Large intestine (tissue), 3 donors: ENCODE results near the gene CALCB. TPM values are rescaled to one million over a fixed set of nuclear protein-coding genes. Genes with fewer than 3 reads are reported as not detected.
A peak's percentile ranks its signal among the peaks of the same experiment; 100 is the strongest.

Experiments
- DNase-seq, 2 donors: peaks; one replicate each; pipeline versions ENCODE4 v3.0.0 to v3.0.0-alpha.2; 2013
- H3K27ac ChIP-seq: one replicate; pipeline ENCODE4 v1.5.1; 2013; ENCODE audit warnings: low read length
- H3K27me3 ChIP-seq: 2 replicates; pipeline ENCODE4 v1.6.1; 2013; ENCODE audit warnings: low read length; ENCODE audit not compliant: control insufficient read depth, insufficient read depth
- H3K36me3 ChIP-seq: 2 replicates; pipeline ENCODE4 v1.6.1; 2013; ENCODE audit warnings: low read length; ENCODE audit not compliant: control insufficient read depth, insufficient read depth
- H3K4me1 ChIP-seq: one replicate; pipeline ENCODE4 v1.6.1; 2013; ENCODE audit warnings: low read length; ENCODE audit not compliant: control insufficient read depth, insufficient read depth
- H3K4me3 ChIP-seq: one replicate; pipeline ENCODE4 v1.5.1; 2013; ENCODE audit warnings: low read length
- H3K9me3 ChIP-seq: one replicate; pipeline ENCODE4 v1.6.1; 2013; ENCODE audit warnings: mild to moderate bottlenecking, low read depth, low read length, moderate library complexity; ENCODE audit not compliant: control insufficient read depth
- WGBS: methylation state at CpG from one replicate; pipeline ENCODE4 v1.1.5; 2013; ENCODE audit warnings: low lambda C conversion rate; ENCODE audit not compliant: insufficient coverage; 5-methylcytosine and 5-hydroxymethylcytosine counted together
- polyA plus RNA-seq: library from polyadenylated mRNA; unstranded; fragments of 120-200 nt; gene quantifications from one replicate; pipeline ENCODE4 v1.2.1, GENCODE V29; 2013

Gene CALCB
- polyA plus RNA-seq, 1 donor: 4.3 TPM

DNA sequence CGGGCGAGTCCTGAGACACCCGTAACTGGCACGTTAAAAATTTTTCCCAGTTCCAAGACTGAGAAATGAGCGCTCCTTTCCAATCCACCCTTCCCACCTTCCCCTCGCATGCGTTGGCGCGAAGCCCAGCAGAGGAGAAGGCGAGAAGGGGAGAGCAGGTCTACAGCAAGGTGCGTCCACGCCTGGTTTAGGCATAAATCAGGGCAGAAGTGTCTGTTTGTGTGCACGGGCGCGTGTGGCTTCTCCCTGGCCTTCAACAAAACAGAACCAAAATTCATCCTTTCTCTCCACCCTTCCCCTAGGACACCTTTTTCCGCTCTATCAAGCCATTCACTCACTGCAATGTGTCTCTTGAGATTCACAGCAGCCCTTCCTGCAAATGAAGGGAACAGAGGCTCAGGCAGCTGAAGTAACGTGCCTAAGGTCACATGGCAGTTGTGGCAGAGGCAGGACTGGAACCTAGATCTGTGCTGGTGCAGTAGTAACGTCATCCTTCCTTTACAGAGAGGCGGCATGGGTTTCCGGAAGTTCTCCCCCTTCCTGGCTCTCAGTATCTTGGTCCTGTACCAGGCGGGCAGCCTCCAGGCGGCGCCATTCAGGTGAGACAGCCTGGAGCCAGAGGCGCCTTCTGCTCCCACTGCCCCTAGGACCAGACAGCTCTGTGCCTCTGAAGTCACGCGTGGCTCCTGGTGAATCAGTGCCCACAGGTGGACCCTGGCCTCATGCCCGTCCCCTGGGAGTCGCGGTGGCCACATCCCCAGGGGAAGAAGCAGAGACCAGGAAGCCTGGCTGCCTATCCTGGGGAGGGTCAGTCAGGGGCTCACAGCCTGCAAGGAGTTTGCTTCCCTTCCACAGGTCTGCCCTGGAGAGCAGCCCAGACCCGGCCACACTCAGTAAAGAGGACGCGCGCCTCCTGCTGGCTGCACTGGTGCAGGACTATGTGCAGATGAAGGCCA is 1.1 kb downstream of the CALCB start:
- H3K4me1 ChIP-seq: peaks cover 19% of the 10 kb centered on the region
- H3K9me3 ChIP-seq: peaks cover 9% of the 10 kb centered on the region
- H3K27ac ChIP-seq: no peak overlapping the region
- H3K36me3 ChIP-seq: no peaks in the 10 kb centered on the region
- peak overlapping the region; percentile 16 for H3K4me3 ChIP-seq
- no CpG with 5 or more reads among the region's 33 CpGs for WGBS
- H3K27me3 ChIP-seq: peaks cover 55% of the 10 kb centered on the region
- peak; percentile 70 to 80 for DNase-seq

DNA sequence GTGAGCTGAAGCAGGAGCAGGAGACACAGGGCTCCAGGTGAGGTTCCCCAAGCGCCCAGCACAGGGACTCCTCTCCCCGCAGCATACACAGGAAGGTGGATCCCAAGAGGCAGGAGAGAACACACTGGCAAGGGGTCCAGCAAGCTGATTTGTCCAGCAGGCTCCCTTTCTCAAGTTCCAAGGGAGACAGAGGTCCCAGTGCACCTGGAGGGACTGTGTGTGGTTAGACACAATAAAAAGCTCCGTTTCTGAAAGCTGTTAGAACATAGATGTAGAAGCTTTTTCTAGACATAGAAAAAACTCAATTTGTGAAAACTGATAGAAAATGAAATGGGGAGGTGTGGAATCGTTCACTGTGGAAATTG is 1.8 kb downstream of the CALCB start:
- no peak overlapping the region for H3K27ac ChIP-seq
- peaks cover 55% of the 10 kb centered on the region for H3K27me3 ChIP-seq
- H3K9me3 ChIP-seq: peaks cover 9% of the 10 kb centered on the region
- DNase-seq: no peak
- no peaks in the 10 kb centered on the region for H3K36me3 ChIP-seq
- no peak overlapping the region for H3K4me3 ChIP-seq
- peaks cover 19% of the 10 kb centered on the region for H3K4me1 ChIP-seq
- 100% methylated on average over 1 of the region's 4 CpGs for WGBS

GRCh38 chr11:15091175-15091574 is 17.8 kb downstream of the CALCB start:
- no peak for DNase-seq
- no peak overlapping the region for H3K27ac ChIP-seq
- no peaks in the 10 kb centered on the region for H3K27me3 ChIP-seq
- no peaks in the 10 kb centered on the region for H3K9me3 ChIP-seq
- no peaks in the 10 kb centered on the region for H3K36me3 ChIP-seq
- H3K4me3 ChIP-seq: no peak overlapping the region
- no peaks in the 10 kb centered on the region for H3K4me1 ChIP-seq

- Histone ChIP-seq H3K36me3 (no peaks in the 10 kb centered on the region), H3K27me3 (no peaks in the 10 kb centered on the region), H3K4me1 (no peaks in the 10 kb centered on the region), H3K27ac (no peak overlapping the region), H3K4me3 (no peak overlapping the region), H3K9me3 (no peaks in the 10 kb centered on the region)
- no CpG with 5 or more reads among the region's 1 CpG for WGBS
- DNase-seq: no peak
Measured at GRCh38 chr11:15091625-15092024, 18.2 kb downstream of the CALCB start.

DNA sequence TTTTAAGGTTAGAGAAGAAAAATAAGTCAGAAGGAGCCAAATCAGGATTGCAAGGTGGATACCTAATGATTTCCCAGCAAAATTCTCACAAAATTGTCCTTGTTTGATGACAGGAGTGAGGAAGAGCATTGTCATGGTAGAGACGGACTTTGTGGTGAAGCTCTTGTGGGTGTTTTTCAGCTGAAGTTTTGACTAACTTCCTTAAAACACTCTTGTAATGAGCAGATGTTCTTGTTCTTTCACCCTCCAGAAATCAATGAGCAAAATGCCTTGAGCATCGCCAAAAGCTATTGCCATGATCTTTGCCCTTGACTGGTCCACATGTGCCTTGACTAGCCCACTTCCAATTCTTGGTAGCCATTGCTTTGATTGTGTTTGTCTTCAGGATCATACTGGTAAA is 20.0 kb downstream of the CALCB start:
- no peaks in the 10 kb centered on the region for H3K9me3 ChIP-seq
- H3K27ac ChIP-seq: no peak overlapping the region
- WGBS: 100% methylated on average over 1 of the region's 2 CpGs
- no peaks in the 10 kb centered on the region for H3K36me3 ChIP-seq
- no peak overlapping the region for H3K4me3 ChIP-seq
- no peaks in the 10 kb centered on the region for H3K27me3 ChIP-seq
- no peak for DNase-seq
- no peaks in the 10 kb centered on the region for H3K4me1 ChIP-seq

- no peak for DNase-seq
- no peaks in the 10 kb centered on the region for H3K4me1 ChIP-seq
- no peaks in the 10 kb centered on the region for H3K9me3 ChIP-seq
- no CpG with 5 or more reads among the region's 2 CpGs for WGBS
- H3K27me3 ChIP-seq: no peaks in the 10 kb centered on the region
- H3K36me3 ChIP-seq: no peaks in the 10 kb centered on the region
- no peak overlapping the region for H3K27ac ChIP-seq
- no peak overlapping the region for H3K4me3 ChIP-seq
Measured at GRCh38 chr11:15095736-15096228, 22.4 kb downstream of the CALCB start.

DNA sequence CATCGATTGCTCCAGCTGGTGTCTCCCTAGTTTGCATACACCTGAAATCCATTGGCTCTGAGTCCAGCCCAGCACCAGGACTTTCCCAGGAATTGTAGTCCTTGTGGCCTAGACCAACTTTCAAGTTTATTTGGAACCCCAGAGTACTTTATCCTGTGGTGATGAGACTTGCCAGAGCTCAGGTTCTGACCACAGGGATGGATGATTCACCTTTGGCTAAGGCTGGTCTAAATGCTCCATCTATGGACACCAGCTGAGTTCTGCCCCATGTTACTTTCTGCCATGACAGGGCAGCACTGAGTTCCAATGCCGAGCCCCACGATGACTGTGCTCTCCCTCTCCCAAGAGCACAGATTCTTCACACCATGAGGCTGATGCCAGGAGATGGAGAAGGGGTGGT is 24.0 kb downstream of the CALCB start:
- Histone ChIP-seq H3K27ac (no peak overlapping the region), H3K36me3 (no peaks in the 10 kb centered on the region), H3K9me3 (no peaks in the 10 kb centered on the region), H3K4me3 (no peak overlapping the region), H3K27me3 (no peaks in the 10 kb centered on the region), H3K4me1 (no peaks in the 10 kb centered on the region)
- DNase-seq: no peak
- no CpG with 5 or more reads among the region's 3 CpGs for WGBS

DNA sequence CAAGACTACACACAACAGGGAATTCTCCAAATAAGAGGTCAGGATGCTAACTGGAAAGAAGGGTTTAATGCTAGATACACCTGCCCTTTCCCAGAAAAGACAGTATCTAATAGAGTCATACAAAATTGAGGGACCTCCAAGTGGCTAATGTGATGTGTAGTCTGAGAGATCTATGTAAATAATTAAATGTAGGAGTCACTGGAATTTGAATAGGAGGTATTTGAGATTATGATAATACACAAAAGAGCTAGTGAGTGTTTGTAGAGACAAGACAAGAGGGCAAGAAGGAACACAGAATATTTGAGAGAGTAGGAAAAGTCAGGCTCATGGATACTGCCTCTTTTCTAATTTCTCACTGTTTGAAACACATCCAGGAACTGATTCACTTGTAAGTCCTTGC is 25.9 kb downstream of the CALCB start:
- H3K27me3 ChIP-seq: no peaks in the 10 kb centered on the region
- H3K4me3 ChIP-seq: no peak overlapping the region
- no peaks in the 10 kb centered on the region for H3K36me3 ChIP-seq
- no peak overlapping the region for H3K27ac ChIP-seq
- DNase-seq: no peak
- no peaks in the 10 kb centered on the region for H3K4me1 ChIP-seq
- no peaks in the 10 kb centered on the region for H3K9me3 ChIP-seq

DNA sequence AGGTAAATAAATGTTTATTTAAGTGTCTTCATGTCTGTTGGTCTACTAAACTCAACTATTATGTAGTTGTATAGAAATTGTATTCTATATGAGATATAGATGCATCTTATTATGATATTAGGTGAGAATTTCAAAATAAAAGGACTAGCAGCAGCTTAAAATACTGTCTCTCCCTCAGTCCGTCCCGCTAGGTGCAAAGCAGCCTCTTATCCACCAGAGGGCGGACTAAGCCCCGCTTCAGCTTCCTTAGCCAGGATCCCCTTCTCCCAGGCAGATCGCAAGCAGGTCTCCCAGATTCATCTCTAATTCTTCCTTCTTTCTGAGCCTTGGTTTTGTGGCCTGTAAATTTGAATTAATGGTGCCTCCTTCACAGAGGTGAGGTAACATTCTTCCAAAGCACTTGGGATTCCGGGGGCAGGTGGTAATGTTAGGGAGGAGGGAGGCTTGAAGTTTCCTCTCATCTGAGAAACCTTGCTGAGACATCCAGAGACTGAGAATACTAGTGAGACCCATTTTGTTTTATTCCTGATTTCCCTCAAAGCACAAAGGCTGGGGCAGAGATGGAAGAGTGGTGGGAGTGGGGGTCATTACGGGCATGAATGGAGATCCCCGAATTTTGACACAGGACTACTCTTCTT is 27.8 kb downstream of the CALCB start:
- Histone ChIP-seq H3K27me3 (no peaks in the 10 kb centered on the region), H3K27ac (no peak overlapping the region), H3K36me3 (no peaks in the 10 kb centered on the region), H3K4me3 (no peak overlapping the region), H3K4me1 (no peaks in the 10 kb centered on the region), H3K9me3 (no peaks in the 10 kb centered on the region)
- WGBS: no CpG with 5 or more reads among the region's 8 CpGs
- peak; percentile 28 to 36 for DNase-seq

DNA sequence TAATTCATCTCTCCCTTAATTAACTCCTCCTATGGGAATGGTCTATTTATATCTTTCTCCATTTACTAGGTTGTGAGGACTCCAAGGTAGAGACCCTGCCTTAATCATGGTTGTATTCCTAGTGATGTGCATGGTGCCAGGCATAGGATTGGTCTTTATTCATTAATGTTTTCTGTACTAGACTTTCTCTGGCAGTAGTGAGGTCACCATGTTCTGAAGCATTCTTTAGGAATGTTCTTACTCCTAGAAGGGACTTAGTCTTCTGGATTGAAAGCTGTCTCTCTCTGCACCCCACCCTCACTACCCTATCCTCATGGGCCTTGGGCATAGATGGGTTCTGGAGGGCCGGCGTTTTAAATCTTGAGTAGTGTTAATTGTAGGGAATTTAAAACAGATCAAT is 30.8 kb downstream of the CALCB start:
- Histone ChIP-seq H3K27ac (no peak overlapping the region), H3K4me1 (no peaks in the 10 kb centered on the region), H3K27me3 (no peaks in the 10 kb centered on the region), H3K36me3 (no peaks in the 10 kb centered on the region), H3K4me3 (no peak overlapping the region), H3K9me3 (no peaks in the 10 kb centered on the region)
- DNase-seq: no peak
- 100% methylated on average over 2 of the region's 2 CpGs for WGBS
